Ishikawa (cell line): ENCODE data around the gene FUBP3.

Experiments used
- CEBPB ChIP-seq: IDR thresholded peaks from 2 replicates; pipeline ENCODE4 v1.6.1; 2012
- EGR1 ChIP-seq: IDR thresholded peaks from 2 replicates; pipeline ENCODE4 v1.6.1; 2012
- EP300 ChIP-seq: IDR thresholded peaks from 2 replicates; pipeline ENCODE4 v1.6.1; 2012; ENCODE audit warnings: borderline replicate concordance
- FOXM1 ChIP-seq: IDR thresholded peaks from 2 replicates; pipeline ENCODE4 v1.6.1; 2012; ENCODE audit warnings: low read depth, borderline replicate concordance
- RAD21 ChIP-seq: IDR thresholded peaks from 2 replicates; pipeline ENCODE4 v1.6.1; 2012; ENCODE audit warnings: low read depth
- TAF1 ChIP-seq: IDR thresholded peaks from 2 replicates; pipeline ENCODE4 v1.6.1; 2012; ENCODE audit warnings: low read depth, mild to moderate bottlenecking
- TEAD4 ChIP-seq: IDR thresholded peaks from 2 replicates; pipeline ENCODE4 v1.6.1; 2012

- TF ChIP-seq RAD21 (no peak), EGR1 (no peak), TEAD4 (no peak), EP300 (no peak), TAF1 (no peak), FOXM1 (no peak), CEBPB (no peak)
These were observed 13.6 kb upstream of the FUBP3 start for GRCh38 chr9:130565792-130566191.
